ENCODE results near the gene MC3R.
"Not testable (repeated sequence)": the region's sequence is repeated elsewhere in the genome, so short reads cannot be mapped to it uniquely, and the experiment has no call there.

MC3R gene

DNA sequence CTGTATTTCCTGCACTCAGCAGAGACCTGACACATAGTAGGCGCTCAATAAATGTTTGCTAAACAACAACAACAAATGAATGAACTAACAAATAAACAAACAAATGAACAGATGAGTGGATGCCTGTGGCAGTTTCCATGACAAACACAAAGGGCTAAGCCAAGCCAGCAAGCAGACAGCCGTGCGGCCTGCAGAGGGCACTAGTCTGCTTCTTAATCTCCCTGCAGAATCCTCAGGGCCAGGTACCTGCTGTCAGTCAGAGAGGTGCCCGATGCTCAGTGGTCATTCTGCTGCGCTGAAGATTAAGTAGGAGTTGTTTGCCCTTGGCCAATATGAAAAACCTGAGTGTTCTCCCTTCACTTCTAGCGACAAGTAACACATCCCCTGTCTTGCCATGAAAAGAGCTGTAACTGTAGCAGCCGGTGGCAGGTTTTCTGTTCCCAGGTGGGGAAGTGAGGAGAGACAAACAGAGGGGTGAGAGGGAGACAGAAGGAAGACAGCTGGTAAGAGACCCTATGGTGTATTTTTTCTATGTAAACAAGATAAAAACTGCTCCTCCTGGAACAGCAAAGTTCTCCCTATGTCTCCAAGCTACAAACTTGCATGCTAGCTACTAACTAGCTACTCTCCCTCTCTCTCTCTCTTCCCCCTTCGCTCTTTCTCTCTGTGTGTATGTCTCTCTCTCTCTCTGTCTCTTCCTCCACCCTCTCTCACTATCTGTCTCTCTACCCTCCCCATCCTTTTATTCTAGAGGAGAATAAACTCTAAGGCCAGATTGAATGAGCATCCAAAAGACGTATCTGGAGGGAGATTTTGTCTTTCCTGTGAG is at the start of gene MC3R:
Gene MC3R (plus strand): TSS at position 779 of the 829 bp plus-strand sequence. CDS start 112 bp downstream, outside the sequence.
- Mint-ChIP-seq H3K4me1 (peaks cover 0 to 5% of the 10 kb centered on the region in 2 donors), H3K9me3 (peaks cover 0 to 4% of the 10 kb centered on the region in 2 donors), H3K27ac (peak within 1 kb of the TSS; percentile 57), H3K4me3 (no peak within 1 kb of the TSS), H3K27me3 (peaks cover 31 to 48% of the 10 kb centered on the region in 2 donors), H3K36me3 (no peaks in the 10 kb centered on the region)
- ATAC-seq (replicated peaks) (peak; percentile 75 to 84), DNase-seq (peak; percentile 13)

GRCh38 chr20:56200456-56200855 is 48.1 kb upstream of the MC3R start:
- H3K36me3 Mint-ChIP-seq = peaks cover 0 to 4% of the 10 kb centered on the region in 2 donors
- DNase-seq (no peak), ATAC-seq (replicated peaks) (no peak)
- no peaks in the 10 kb centered on the region for H3K4me1 Mint-ChIP-seq
- peaks cover 20 to 22% of the 10 kb centered on the region in 2 donors for H3K9me3 Mint-ChIP-seq
- H3K27me3 Mint-ChIP-seq = no peaks in the 10 kb centered on the region
- no peak overlapping the region for H3K27ac Mint-ChIP-seq
- H3K4me3 Mint-ChIP-seq = no peak overlapping the region

- H3K4me1 Mint-ChIP-seq = no peaks in the 10 kb centered on the region
- no peak overlapping the region for H3K27ac Mint-ChIP-seq
- no peak for DNase-seq
- no peaks in the 10 kb centered on the region for H3K27me3 Mint-ChIP-seq
- peaks cover 0 to 4% of the 10 kb centered on the region in 2 donors for H3K36me3 Mint-ChIP-seq
- H3K9me3 Mint-ChIP-seq = peaks cover 20 to 22% of the 10 kb centered on the region in 2 donors
- H3K4me3 Mint-ChIP-seq = no peak overlapping the region
- no peak for ATAC-seq (replicated peaks)
Measured at GRCh38 chr20:56202493-56203077, 45.9 kb upstream of the MC3R start.

DNA sequence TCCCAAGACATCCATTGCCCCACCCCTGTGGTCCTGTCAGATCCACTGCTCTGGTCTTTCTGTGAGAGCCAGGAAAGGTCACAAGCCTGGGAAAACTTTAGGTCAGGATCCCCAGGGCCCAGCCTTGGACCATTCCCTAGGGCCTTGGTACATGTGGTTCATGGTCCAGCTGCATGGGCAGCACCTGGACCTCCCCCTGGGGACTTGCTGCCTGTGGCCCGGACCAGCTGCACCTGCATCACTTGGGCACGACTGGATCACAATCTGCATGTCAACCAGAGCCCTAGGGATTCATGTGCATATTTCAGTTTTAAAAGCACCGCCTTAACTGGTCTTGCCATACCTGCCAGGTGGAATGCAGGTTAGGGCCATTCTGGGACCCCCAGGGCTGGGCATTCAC is 44.3 kb upstream of the MC3R start:
- Mint-ChIP-seq H3K27me3 (peaks cover 0 to 4% of the 10 kb centered on the region in 2 donors), H3K4me3 (no peak overlapping the region), H3K9me3 (peaks cover 13 to 18% of the 10 kb centered on the region in 2 donors), H3K27ac (no peak overlapping the region), H3K4me1 (no peaks in the 10 kb centered on the region), H3K36me3 (peaks cover 0 to 4% of the 10 kb centered on the region in 2 donors)
- DNase-seq (no peak), ATAC-seq (replicated peaks) (no peak)

DNA sequence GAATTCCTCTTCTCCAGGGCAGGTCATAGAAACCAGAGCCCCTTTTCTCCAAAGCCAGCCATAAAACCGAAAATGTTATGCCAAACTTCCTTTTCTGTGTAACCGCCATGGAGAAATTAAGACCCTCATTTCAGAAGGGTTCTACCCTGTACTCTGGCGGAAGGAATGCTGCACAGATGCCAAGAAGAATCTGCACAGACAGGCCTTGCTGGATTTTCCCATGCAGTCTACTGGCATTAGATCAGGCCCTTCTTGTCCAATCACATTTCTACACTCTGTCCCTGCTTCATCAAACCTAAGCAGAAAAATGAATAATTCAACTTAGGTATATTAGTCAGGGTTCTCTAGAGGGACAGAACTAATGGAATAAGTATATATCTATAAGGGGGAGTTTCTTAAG is 43.2 kb upstream of the MC3R start:
- no peak overlapping the region for H3K27ac Mint-ChIP-seq
- H3K4me3 Mint-ChIP-seq = no peak overlapping the region
- DNase-seq = no peak
- H3K4me1 Mint-ChIP-seq = no peaks in the 10 kb centered on the region
- peaks cover 8 to 10% of the 10 kb centered on the region in 2 donors for H3K9me3 Mint-ChIP-seq
- ATAC-seq (replicated peaks) = no peak
- peaks cover 0 to 4% of the 10 kb centered on the region in 2 donors for H3K36me3 Mint-ChIP-seq
- peaks cover 2 to 5% of the 10 kb centered on the region in 2 donors for H3K27me3 Mint-ChIP-seq

GRCh38 chr20:56207656-56208055 is 40.9 kb upstream of the MC3R start:
- Mint-ChIP-seq H3K27ac (no peak overlapping the region), H3K4me3 (no peak overlapping the region), H3K9me3 (no peaks in the 10 kb centered on the region), H3K36me3 (no peaks in the 10 kb centered on the region), H3K27me3 (peaks cover 4 to 5% of the 10 kb centered on the region in 2 donors), H3K4me1 (no peaks in the 10 kb centered on the region)
- DNase-seq (no peak), ATAC-seq (replicated peaks) (no peak)

GRCh38 chr20:56208121-56208520 is 40.4 kb upstream of the MC3R start:
- Mint-ChIP-seq H3K4me1 (no peaks in the 10 kb centered on the region), H3K27me3 (peaks cover 4 to 5% of the 10 kb centered on the region in 2 donors), H3K9me3 (no peaks in the 10 kb centered on the region), H3K36me3 (no peaks in the 10 kb centered on the region), H3K4me3 (no peak overlapping the region), H3K27ac (no peak overlapping the region)
- ATAC-seq (replicated peaks) (no peak), DNase-seq (no peak)

DNA sequence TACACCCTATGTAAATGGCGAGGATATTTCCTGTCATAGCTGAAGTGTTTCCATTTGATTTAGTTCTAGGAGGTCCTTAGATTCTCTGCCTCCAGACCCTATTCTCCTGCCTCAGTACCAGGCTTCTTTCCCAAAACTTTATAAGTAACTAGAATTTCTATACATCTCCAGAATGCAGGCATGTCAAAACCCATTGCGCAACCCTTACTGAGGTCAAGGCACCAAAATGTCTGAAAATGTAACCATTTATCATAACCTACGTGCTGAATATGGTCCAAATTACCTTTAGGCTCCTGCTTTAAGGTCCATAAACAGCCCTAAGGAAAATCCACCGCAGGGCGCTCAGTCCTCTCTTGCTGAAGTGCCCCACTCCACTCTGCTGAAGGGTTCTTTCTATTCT is 37.5 kb upstream of the MC3R start:
- peaks cover 13 to 17% of the 10 kb centered on the region in 2 donors for H3K27me3 Mint-ChIP-seq
- ATAC-seq (replicated peaks) = no peak
- H3K9me3 Mint-ChIP-seq = no peaks in the 10 kb centered on the region
- DNase-seq = no peak
- no peaks in the 10 kb centered on the region for H3K4me1 Mint-ChIP-seq
- H3K36me3 Mint-ChIP-seq = no peaks in the 10 kb centered on the region
- H3K4me3 Mint-ChIP-seq = no peak overlapping the region
- H3K27ac Mint-ChIP-seq = no peak overlapping the region

DNA sequence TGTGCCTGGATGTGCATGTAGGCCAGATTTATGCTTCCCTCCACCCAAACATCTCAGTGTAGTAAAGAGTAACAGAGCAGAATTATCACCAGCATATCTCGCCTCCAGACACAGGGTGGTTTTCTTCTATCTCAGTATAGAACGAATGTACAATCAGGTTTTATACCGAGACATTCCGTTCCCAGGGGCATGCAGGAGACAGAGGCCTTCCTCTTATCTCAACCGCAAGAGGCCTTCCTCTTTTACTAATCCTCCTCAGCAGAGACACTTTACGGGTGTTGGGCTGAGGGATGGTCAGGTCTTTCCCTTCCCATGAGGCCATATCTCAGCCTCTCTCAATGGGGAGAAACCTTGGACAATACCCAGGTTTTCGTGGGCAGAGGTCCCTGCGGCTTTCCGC is 36.4 kb upstream of the MC3R start:
- peaks cover 13 to 17% of the 10 kb centered on the region in 2 donors for H3K27me3 Mint-ChIP-seq
- H3K9me3 Mint-ChIP-seq = no peaks in the 10 kb centered on the region
- H3K36me3 Mint-ChIP-seq = no peaks in the 10 kb centered on the region
- H3K4me1 Mint-ChIP-seq = no peaks in the 10 kb centered on the region
- H3K4me3 Mint-ChIP-seq = no peak overlapping the region
- ATAC-seq (replicated peaks) = no peak
- DNase-seq = no peak
- H3K27ac Mint-ChIP-seq = no peak overlapping the region

- H3K36me3 Mint-ChIP-seq = no peaks in the 10 kb centered on the region
- no peak for DNase-seq
- ATAC-seq (replicated peaks) = no peak
- peaks cover 13 to 17% of the 10 kb centered on the region in 2 donors for H3K27me3 Mint-ChIP-seq
- no peak overlapping the region for H3K4me3 Mint-ChIP-seq
- no peaks in the 10 kb centered on the region for H3K4me1 Mint-ChIP-seq
- no peaks in the 10 kb centered on the region for H3K9me3 Mint-ChIP-seq
- no peak overlapping the region for H3K27ac Mint-ChIP-seq
Measured at GRCh38 chr20:56213321-56213720, 35.2 kb upstream of the MC3R start.

GRCh38 chr20:56215115-56215514 is 33.4 kb upstream of the MC3R start:
- Mint-ChIP-seq H3K36me3 (peaks cover 0 to 3% of the 10 kb centered on the region in 2 donors), H3K4me1 (no peaks in the 10 kb centered on the region), H3K4me3 (no peak overlapping the region), H3K27ac (no peak overlapping the region), H3K9me3 (peaks cover 5 to 7% of the 10 kb centered on the region in 2 donors), H3K27me3 (peaks cover 8 to 17% of the 10 kb centered on the region in 2 donors)
- ATAC-seq (replicated peaks) = no peak
- DNase-seq = no peak

DNA sequence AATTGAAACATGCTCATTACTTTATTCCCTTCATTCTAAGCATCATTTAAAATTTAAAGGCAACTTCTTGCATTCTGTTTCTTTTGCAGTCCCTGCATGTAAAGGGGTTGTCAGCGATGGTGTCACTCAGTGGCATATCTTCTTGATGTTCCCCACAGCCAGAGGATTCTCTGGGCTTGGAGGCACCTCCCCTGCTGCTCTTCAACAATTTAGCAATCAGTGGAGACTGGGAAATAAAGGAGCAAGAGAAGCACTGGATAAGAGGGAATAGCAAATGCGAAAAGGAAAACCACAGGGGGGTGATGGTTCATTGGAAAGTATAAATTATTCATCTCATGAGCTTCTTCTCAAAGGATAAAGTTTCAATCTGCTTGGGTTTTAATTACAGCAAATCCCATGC is 30.7 kb upstream of the MC3R start:
- Mint-ChIP-seq H3K27ac (no peak overlapping the region), H3K4me3 (no peak overlapping the region), H3K9me3 (peaks cover 9 to 10% of the 10 kb centered on the region in 2 donors), H3K36me3 (peaks cover 0 to 3% of the 10 kb centered on the region in 2 donors), H3K27me3 (peaks cover 8 to 14% of the 10 kb centered on the region in 2 donors), H3K4me1 (no peaks in the 10 kb centered on the region)
- ATAC-seq (replicated peaks) (no peak), DNase-seq (no peak)

DNA sequence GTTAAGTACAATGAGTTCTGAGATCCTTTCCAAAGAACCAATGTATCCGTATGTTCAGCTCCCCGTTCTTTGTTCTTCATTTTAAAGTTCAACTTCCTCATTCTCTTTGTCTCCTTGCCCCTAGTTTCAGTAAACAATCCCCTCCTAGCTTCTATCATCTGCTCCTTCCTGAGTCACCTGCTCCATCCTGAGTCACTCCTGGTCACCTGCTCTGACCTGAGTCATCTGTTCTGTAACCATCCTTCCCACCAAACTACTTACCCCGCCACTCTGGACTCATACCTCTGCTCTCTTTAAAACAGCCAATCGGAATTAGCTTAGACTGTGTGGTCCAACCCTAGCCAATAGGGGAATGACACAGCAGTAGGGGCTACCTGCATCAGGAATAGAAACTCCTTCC is 27.3 kb upstream of the MC3R start:
- not testable (repeated sequence) for H3K4me3 Mint-ChIP-seq, DNase-seq, H3K27me3 Mint-ChIP-seq, H3K27ac Mint-ChIP-seq, H3K4me1 Mint-ChIP-seq, H3K36me3 Mint-ChIP-seq
- peak; percentile 27 to 48 for ATAC-seq (replicated peaks)
- peaks cover 9 to 10% of the 10 kb centered on the region in 2 donors for H3K9me3 Mint-ChIP-seq

GRCh38 chr20:56222201-56222600 is 26.3 kb upstream of the MC3R start:
- Mint-ChIP-seq H3K4me3 (no peak overlapping the region), H3K4me1 (no peaks in the 10 kb centered on the region), H3K27ac (no peak overlapping the region), H3K9me3 (peaks cover 9 to 10% of the 10 kb centered on the region in 2 donors), H3K27me3 (no peaks in the 10 kb centered on the region), H3K36me3 (peaks cover 0 to 3% of the 10 kb centered on the region in 2 donors)
- ATAC-seq (replicated peaks) (no peak), DNase-seq (no peak)

DNA sequence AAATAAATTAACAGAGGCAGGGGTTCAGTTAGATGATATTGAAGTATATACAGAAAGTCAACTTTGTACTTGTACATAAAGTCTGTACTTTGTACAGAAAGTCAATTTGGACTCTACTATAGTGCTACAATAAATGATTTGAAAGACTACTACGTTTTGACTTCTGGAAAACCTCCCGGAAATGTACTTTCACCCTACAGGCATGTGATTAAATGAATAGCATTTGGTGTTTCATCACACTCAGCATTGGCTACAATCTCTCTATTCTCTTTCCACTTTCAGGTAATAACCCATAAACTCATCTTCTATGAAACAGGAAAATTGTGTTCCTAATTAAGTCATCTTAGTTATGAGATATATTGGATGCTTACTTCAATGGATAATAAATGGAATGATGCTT is 25.6 kb upstream of the MC3R start:
- DNase-seq (no peak), ATAC-seq (replicated peaks) (no peak)
- Mint-ChIP-seq H3K4me3 (no peak overlapping the region), H3K36me3 (peaks cover 0 to 3% of the 10 kb centered on the region in 2 donors), H3K4me1 (no peaks in the 10 kb centered on the region), H3K27ac (no peak overlapping the region), H3K27me3 (peaks cover under 1 to 2% of the 10 kb centered on the region in 2 donors), H3K9me3 (peaks cover 9 to 10% of the 10 kb centered on the region in 2 donors)
